ENCODE data around the gene SLC25A53. TPM values are rescaled to one million over a fixed set of nuclear protein-coding genes. Genes with fewer than 3 reads are reported as not detected.

Gene SLC25A53, protein sequence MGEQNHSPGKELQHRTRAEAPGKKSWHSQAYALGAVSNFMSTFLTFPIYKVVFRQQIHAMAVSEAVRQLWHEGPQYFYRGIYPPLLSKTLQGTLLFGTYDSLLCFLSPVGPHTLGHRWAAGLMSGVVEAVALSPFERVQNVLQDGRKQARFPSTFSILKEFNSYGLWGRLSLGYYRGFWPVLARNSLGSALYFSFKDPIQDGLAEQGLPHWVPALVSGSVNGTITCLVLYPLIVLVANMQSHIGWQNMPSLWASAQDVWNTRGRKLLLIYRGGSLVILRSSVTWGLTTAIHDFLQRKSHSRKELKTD
- total RNA-seq = 15.6 TPM

DNA sequence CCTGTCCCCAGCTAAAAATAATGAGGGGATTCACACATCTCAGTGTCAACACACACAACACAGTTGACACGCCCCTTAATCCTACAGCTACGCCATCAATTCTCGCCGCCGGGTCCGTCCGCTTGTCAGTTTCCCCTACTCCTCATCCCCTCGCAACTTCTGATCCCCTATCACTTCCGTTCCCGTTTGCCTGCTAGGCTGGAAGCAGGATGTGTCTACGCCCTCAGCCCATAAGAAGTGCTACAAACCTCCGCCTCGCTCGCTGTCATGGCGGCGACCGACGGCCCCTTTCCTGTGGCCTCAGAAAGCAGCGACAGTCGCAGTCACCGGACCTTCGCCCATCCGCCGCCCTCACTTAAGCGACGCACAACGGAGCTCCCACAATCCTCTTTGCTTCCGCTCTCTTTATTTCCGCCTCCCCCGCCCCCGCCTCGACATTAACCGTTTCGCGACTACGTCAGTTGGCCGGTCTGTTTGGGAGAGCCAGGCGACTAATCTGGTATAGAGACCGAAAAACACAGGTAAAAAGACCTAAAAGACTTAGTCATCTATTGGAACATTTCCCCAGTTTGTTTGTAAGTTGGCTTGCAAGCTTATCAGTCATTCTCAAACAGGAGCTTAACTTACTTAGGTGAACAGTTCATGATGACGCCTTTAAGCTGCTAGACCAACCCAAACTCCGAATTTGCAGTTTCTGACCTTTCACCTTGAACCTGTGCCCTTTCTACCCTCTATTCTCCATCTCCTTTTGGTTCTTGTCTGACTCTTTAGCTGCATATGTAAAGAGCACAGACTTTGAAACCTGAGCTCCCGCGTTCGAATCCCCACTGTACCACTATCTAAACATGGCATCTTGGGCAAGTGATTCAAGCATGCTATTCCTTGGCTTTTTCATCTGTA is at the start of gene SLC25A53:
Gene SLC25A53, minus strand, starts transcription at position 380 of the 900 bp plus-strand sequence. CDS start 51,752 bp downstream, outside the sequence.
- intact Hi-C loops (cut with DNase I) = no loop called here
- DNase-seq (ENCODE audit: low spot score) (peak; percentile 83), ATAC-seq (peak; percentile 98)

DNA sequence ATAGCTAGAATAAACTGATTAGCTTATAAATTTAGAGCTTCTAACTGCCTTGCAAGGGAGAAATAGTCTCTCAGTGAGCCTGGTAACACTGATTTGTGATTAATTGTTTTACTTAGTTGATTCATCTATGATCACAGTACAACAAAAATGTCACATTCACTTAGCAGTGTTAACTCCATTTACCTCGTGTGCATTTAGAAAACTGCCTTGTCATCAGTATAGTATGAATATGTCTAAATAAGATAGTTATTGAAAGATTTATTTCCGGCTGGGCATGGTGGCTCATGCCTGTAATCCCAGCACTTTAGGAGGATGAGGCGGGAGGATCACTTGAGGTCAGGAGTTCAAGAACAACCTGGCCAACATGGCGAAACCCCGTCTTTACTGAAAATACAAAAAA is 48.7 kb upstream of the SLC25A53 start:
- DNase-seq (ENCODE audit: low spot score) = no peak
- ATAC-seq = no peak

DNA sequence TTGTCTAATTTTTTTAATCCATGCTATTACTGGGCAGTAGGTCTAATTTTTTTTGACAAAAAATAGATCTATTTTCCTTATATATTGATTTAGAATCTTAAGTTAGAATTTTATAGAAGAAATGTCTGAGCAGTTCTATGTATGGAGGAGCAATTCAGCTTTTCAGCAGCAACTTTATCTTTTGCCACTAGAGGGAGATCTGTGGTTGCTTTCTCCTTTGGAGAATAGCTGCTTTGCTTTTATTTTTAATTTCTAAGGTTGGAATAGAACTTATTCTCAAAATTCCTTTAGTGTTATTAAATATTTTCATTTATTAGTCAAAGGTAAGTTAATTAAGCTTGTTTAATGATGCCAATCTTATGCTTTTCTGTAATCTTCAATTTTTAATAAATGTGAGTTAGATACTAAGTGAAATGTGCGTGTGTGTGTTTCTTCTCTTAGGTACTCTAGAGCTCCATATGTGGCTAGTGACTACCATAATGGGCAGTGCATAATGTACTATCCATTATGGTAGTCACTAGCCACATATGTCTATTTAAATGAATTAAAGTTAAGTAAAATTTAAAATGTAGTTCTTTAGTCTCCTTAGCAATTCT is 38.8 kb upstream of the SLC25A53 start:
- no peak for DNase-seq (ENCODE audit: low spot score)
- intact Hi-C loops (cut with DNase I) = no loop called here
- ATAC-seq = no peak

More for the DNA sequence above, 48.7 kb upstream of the SLC25A53 start:
- intact Hi-C loops (cut with DNase I) = no loop called here

DNA sequence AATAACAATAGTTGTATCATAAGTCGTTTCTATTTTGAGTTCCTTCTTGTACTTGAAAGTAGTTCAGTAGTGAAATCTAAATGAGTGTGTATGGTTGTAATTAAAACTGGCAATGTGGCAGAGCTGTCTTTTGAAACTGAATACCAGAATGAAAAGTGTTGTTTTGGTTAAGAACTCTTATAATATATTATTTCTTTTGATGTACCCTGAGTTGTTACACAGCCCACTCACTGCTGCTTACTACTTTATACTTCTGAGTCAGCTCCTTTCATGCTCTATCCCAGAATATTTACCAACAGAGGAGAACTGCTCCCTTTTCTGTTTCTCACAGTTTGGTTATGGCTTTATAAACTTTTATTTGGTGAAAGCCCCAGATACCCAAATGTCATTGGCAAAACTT is 38.2 kb upstream of the SLC25A53 start:
- intact Hi-C loops (cut with DNase I) = no loop called here
- DNase-seq (ENCODE audit: low spot score) (no peak), ATAC-seq (no peak)

DNA sequence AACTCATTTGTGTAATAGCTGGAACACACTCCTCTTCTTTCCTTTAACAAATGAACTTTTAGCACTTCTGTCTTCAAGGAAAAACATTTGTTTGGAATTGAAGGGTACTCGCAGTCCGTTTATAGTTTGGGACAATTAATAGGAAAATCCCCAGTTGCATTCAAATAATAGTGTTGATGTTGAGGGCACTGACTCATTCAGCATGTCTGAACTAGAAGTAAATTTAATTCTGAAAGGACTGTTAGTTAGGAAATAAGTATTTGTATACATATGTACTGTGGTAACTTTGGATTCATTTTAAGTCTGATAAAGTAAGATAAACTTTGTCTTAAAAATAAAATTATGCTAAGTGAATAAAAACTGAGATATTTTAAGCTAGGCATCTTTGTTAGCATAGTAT is 36.7 kb upstream of the SLC25A53 start:
- intact Hi-C loops (cut with DNase I) = no loop called here
- DNase-seq (ENCODE audit: low spot score) (no peak), ATAC-seq (no peak)

DNA sequence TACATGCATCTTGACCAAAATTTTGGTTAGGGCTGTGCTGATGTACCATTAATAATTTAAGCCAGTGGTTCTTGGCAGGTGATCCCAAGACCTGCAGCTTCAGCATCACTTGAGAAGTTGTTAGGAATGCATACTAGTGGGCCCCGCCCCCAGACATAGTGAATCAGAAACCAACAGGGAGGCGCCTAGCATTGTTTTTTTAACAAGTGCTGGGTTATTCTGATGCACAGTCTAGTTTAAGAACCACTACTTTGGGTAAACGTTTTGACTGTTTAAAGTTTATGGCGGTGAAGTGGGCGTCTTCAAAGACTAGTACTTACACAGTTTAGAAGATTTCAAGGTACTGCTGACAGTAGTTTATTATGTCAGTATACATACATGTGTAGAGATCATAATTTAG is 33.0 kb upstream of the SLC25A53 start:
- ATAC-seq (no peak), DNase-seq (ENCODE audit: low spot score) (no peak)
- intact Hi-C loops (cut with DNase I) = no loop called here

DNA sequence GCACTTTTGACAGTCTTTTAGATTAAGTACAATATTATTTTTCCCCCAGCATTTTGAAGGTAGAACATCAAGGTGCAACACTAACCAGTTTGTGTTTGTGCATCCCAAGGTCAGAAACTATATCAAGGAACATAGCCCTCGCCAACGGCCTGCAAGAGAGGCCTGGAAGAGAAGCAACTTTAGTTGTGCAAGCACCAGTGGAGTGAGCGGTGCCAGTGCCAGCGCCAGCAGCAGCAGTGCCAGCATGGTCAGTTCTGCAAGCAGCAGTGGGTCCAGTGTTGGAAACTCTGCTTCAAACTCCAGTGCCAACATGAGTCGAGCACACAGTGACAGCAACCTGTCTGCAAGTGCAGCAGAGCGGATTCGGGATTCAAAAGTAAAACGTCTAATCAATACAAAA is 31.1 kb upstream of the SLC25A53 start:
- intact Hi-C loops (cut with DNase I) = no loop called here
- no peak for ATAC-seq
- no peak for DNase-seq (ENCODE audit: low spot score)

DNA sequence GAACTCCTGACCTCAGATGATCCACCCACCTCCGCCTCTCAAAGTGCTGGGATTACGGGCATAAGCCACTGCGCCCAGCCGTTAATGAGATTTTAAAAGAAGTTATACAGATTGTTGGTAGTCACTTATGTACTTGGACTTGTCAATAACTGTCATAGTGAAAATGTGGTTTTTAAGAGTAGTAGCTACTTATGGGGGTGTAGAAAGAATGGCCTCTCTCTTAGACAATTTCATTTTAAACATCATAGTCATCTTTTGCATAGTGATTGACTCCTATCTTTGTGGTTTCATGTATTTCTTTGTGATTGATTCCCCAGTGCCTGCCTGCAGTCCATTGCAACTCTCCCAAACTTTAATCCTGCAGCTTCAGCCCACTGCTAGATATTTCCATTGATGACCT is 26.9 kb upstream of the SLC25A53 start:
- DNase-seq (ENCODE audit: low spot score) (no peak), ATAC-seq (no peak)
- intact Hi-C loops (cut with DNase I) = no loop called here

DNA sequence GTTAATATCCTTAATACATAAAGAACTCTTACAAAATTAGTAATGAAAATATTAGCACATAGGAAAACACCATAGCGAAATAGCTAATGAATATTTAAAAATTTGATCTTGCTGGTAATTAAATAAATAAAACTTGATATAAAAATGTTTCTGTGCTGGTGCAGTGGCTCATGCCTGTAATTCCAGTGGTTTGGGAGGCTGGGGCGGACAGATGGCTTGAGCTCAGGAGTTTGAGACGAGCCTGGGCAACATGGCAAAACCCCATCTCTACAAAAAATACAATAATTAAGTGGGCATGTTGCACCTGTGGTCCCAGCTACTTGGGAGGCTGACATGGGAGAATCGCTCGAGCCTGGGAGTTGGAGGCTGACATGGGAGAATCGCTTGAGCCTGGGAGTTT is 17.0 kb upstream of the SLC25A53 start:
- intact Hi-C loops (cut with DNase I) = no loop called here
- ATAC-seq (no peak), DNase-seq (ENCODE audit: low spot score) (no peak)

DNA sequence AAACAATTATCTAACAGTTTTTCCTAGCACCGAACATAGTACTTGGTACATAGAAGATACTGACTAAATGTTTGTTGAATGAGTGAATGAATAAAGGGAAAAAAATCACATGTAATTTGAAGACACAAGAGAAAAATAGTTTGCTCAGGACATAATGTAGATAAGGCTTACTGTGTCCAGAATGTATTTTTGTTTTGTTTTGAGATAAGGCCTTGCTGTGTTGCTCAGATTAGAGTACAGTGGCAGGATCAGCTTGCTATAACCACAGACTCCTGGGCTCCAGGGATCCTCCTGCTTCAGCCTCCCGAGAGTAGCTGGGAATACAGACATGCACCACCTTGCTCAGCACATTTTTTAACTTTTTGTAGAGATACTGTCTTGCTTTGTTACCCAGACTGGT is 16.0 kb upstream of the SLC25A53 start:
- DNase-seq (ENCODE audit: low spot score) (no peak), ATAC-seq (no peak)
- intact Hi-C loops (cut with DNase I) = no loop called here

DNA sequence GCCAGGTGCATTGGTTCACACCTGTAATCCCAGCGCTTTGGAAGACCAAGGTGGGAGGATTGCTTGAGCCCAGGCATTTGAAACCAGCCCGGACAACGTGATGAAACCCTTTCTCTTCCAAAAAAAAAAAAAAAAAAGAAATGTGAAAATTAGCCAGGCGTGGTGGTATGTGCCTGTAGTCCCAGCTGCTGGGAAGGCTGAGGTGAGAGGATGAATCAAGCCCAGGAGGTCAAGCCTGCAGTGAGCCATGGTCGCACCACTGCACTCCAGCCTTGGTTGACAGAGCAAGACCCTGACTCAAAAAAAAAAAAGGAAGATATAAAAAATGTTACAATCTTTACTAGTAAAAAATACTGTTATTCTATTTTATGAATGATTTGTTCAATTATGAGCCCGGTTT is 15.3 kb upstream of the SLC25A53 start:
- intact Hi-C loops (cut with DNase I) = no loop called here
- DNase-seq (ENCODE audit: low spot score) = no peak
- no peak for ATAC-seq

DNA sequence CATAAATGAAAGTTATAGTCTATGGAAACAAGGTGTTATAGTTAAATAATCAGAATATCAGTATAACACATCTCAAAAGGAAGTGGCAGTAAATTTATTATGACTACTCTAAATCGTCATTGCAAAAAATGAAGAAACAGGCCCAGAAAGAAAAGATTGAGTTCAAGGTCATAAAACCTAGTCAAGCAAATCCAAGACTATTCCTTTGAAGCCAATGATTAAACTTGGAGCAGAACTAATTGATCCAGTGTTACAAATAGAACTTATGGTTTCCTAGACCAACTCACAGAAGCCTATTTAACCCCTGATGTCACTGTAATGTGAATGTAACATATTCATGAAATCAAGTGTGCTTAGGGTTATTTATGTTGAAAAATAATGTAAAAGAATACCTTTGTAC is 11.3 kb upstream of the SLC25A53 start:
- ATAC-seq = no peak
- intact Hi-C loops (cut with DNase I) = no loop called here
- DNase-seq (ENCODE audit: low spot score) = no peak

DNA sequence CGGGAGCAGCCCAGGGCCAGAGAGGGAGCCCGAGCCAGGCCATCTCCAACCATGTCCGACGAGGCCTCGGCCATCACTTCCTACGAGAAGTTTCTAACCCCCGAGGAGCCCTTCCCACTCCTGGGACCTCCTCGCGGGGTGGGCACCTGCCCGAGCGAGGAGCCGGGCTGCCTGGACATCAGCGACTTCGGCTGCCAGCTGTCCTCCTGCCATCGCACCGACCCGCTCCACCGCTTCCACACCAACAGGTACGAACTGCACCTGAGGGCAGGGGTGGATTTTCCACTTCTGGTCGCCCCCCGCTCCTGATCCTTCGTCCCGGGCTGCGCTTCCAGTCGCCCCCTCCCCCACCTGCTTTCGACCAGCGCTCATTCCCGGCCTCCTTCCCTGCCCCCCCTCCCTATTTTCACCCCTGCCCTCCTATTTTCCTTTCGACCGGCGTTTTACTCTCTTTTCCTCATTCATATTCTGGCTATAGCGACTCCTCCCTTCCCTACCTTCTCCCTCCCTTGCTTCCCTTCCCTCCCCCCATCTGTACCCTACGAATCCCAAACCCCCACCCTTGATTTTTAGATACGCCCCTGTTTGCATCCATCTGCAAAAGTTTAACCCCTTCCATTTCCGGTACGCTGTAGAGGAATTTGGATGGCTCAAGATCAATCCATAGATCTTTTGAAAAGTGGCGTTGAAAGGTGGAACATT is 10.1 kb upstream of the SLC25A53 start:
- peak; percentile 59 for DNase-seq (ENCODE audit: low spot score)
- peak; percentile 47 for ATAC-seq
- intact Hi-C loops (cut with DNase I) = no loop called here

DNA sequence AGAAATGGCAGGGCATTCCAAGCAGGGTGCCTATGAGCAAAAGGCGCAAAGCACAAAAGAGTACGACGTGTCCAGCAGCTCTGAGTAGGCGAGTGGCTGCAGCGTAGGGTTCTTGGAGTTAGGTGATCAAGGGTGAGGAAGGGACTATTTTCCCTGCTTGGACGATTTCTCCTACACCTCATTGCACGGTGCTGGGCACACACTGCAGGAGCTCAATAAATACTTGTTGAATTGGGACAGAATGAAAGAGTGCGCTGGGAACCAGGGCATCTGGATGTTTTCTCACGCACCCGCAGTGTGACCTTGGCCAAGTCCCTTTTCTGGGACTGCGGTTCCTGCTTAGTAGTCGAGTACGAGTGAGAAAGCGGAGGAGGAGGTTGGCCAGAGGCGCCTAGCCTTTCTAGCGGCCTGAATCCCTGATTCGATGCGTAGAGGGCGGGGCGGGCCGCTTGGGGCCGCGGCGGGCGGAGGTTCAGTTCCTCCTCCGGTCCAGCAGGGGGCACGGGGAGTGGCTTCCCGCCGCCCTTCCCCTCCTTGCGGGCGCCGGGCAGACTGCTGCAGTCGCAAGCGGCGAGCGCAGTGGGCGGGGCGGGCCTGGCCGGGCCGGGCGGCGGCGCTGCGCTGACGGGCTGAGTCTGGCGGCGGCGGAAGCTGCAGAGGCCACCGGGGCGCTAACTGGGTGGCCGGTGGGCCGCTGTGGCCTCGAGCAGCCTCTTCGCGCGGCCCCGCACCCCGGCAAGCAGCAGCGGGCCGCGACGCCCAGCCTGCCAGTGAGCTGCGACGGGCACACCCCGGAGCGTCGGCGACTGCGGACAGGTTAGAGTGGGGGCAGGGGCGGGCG is 9.3 kb upstream of the SLC25A53 start, which contains the start of gene FAM199X:
Gene FAM199X, plus strand, starts transcription at position 560 of the 841 bp plus-strand sequence. CDS start 333 bp downstream, outside the sequence.
- intact Hi-C loops (cut with DNase I) = no loop called here
- DNase-seq (ENCODE audit: low spot score) = peak; percentile 91
- ATAC-seq = peak; percentile 97

DNA sequence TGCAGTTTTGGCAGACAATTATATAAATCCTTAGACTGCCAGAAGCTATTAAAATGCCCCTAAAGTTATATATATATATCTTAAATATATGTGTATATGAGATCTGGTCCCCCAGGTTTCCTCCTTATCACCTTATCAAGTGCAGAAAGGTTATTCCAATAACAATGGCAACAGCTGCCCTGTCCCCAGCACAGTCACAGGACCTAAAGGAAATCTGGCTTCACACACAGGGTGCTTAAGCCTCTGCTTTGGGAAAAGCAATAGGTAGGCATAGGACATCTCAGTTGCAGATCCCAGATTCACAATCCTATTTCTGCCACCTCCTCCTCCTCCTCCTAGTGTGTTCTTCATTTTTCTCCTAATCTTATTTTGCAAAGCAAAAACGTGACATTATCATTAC is 5.8 kb downstream of the SLC25A53 start:
- ATAC-seq = no peak
- intact Hi-C loops (cut with DNase I) = no loop called here
- DNase-seq (ENCODE audit: low spot score) = no peak

DNA sequence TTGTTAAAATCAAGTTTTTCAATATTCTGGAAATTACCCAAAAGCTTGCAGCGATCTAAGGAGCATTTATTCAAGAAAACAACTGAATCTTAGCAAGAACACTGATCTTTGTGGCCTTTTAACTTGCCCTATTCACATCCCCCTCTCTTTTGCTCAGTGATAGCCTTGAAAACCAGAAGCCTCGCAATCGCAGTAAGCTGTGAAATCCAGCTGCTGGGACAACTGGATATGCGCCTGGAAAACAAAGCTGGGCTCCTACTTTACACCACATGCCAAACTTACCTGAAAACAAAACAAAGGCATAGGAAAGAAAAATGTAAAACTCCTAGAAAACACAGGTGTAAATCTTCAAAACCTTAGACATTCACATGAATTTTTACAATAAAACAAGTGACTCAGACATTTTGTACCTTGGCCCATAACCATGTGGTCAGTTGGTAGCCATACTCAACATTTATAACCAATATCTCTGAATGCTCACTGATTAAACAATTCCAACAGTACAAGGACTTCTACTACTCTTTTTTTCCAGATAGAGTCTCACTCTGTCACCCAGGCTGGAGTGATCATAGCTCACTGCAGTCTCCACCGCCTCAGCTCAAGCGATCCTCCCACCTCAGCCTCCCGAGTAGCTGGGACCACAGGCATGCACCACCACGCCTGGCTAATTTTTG is 15.6 kb downstream of the SLC25A53 start:
- intact Hi-C loops (cut with DNase I) = no loop called here
- no peak for ATAC-seq
- no peak for DNase-seq (ENCODE audit: low spot score)

DNA sequence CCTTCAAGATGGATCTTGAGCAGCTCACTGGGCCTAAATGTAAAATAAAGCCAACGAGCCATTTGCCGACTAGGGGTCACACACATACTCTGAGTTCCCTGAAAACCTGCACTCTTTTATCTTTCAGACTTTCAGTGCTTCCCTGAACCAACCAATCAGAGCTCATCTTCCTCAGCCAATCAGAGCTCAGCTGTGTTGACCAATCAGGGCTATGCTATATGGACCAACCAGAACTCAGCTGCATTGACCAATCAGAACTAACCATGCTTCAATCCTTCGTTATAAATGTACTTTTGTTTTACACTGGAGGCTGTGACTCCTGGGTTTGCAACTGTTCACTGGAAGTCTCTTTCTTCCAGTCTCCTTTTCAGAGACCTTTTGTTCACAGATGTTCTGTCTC is 19.3 kb downstream of the SLC25A53 start:
- ATAC-seq = peak; percentile 49
- intact Hi-C loops (cut with DNase I) = no loop called here
- no peak for DNase-seq (ENCODE audit: low spot score)

All from sciatic nerve (tissue), 2 donors.